IMR-90 (cell line): ENCODE measurements around the gene ABHD17B. TPM values are rescaled to one million over a fixed set of nuclear protein-coding genes. Genes with fewer than 3 reads are reported as not detected.
A peak's percentile ranks its signal among the peaks of the same experiment; 100 is the strongest.

Source experiments
- ATAC-seq: fragments of 200-7000 bp; cut with Tn5 transposase; 2 replicates; pipeline ENCODE4 v1.9.1; 2020; ENCODE audit warnings: low read depth, mild to moderate bottlenecking, moderate library complexity
- BruUV-seq: library from RNA; stranded (reverse); fragments of 400-500 nt; replicated peaks from 2 replicates; lab custom pipeline; 2021; lab: Mats Ljungman, UMichigan
- CTCF ChIA-PET: fragments of 300-600 bp; formaldehyde crosslinking; extraction: SDS; loops from one replicate; lab custom pipeline; 2021; ENCODE audit warnings: antibody characterized with exemption; lab: Yijun Ruan, JAX
- POLR2A ChIA-PET: fragments of 300-600 bp; sonication (Branson Sonifier 250); formaldehyde crosslinking; loops from one replicate; lab custom pipeline; 2022; ENCODE audit warnings: antibody characterized with exemption; ENCODE audit not compliant: unreplicated experiment; lab: Charles Lee
- DNase-seq: peaks from one replicate; pipeline ENCODE4 v3.0.0; 2013
- H2AFZ ChIP-seq: replicated peaks from 2 replicates; pipeline ENCODE3; 2013; ENCODE audit warnings: low read length, mild to moderate bottlenecking; ENCODE audit not compliant: poor library complexity
- H2AK5ac ChIP-seq: 2 replicates; pipeline ENCODE4 v1.6.1; 2013; ENCODE audit warnings: low read depth, low read length, inconsistent platforms
- H2AK9ac ChIP-seq: replicated peaks from 2 replicates; pipeline ENCODE3; 2013; ENCODE audit warnings: mild to moderate bottlenecking, low read depth, low read length, moderate library complexity; ENCODE audit not compliant: poor library complexity
- H2BK120ac ChIP-seq: 2 replicates; pipeline ENCODE4 v1.6.1; 2013; ENCODE audit warnings: low read depth, low read length, inconsistent platforms
- H2BK15ac ChIP-seq: 3 replicates; pipeline ENCODE4 v1.6.1; 2013; ENCODE audit warnings: low read depth, low read length, inconsistent platforms
- H2BK20ac ChIP-seq: 2 replicates; pipeline ENCODE4 v1.6.1; 2013; ENCODE audit warnings: low read depth, mild to moderate bottlenecking, inconsistent platforms, low read length, moderate library complexity
- H2BK5ac ChIP-seq: 2 replicates; pipeline ENCODE4 v1.6.1; 2013; ENCODE audit warnings: mild to moderate bottlenecking, low read depth, low read length, inconsistent platforms; ENCODE audit not compliant: poor library complexity, severe bottlenecking
- H3K14ac ChIP-seq: replicated peaks from 2 replicates; pipeline ENCODE4 v1.6.1; 2013; ENCODE audit warnings: low read depth, low read length, inconsistent platforms
- H3K18ac ChIP-seq: 2 replicates; pipeline ENCODE4 v1.6.1; 2013; ENCODE audit warnings: low read depth, low read length, control low read depth
- H3K23ac ChIP-seq: 2 replicates; pipeline ENCODE4 v1.6.1; 2013; ENCODE audit warnings: low read depth, low read length, inconsistent platforms
- H3K27ac ChIP-seq: 2 replicates; pipeline ENCODE4 v1.5.1; 2013; ENCODE audit warnings: mild to moderate bottlenecking, control low read depth, low read length; ENCODE audit not compliant: insufficient read depth
- H3K27me3 ChIP-seq: 2 replicates; pipeline ENCODE4 v1.6.1; 2013; ENCODE audit warnings: low read length; ENCODE audit not compliant: control insufficient read depth, insufficient read depth
- H3K36me3 ChIP-seq: 2 replicates; pipeline ENCODE4 v1.6.1; 2013; ENCODE audit warnings: low read length, mixed read lengths; ENCODE audit not compliant: control insufficient read depth, insufficient read depth
- H3K4ac ChIP-seq: 2 replicates; pipeline ENCODE4 v1.6.1; 2013; ENCODE audit warnings: low read depth, low read length, inconsistent platforms
- H3K4me1 ChIP-seq: 2 replicates; pipeline ENCODE4 v1.6.1; 2013; ENCODE audit warnings: low read length, mixed read lengths; ENCODE audit not compliant: control insufficient read depth, insufficient read depth
- H3K4me2 ChIP-seq: 2 replicates; pipeline ENCODE4 v1.6.1; 2013; ENCODE audit warnings: low read depth, mild to moderate bottlenecking, control low read depth, low read length, moderate library complexity
- H3K4me3 ChIP-seq: 2 replicates; pipeline ENCODE4 v1.5.1; 2013; ENCODE audit warnings: low read depth, mild to moderate bottlenecking, control low read depth, low read length, moderate library complexity; ENCODE audit not compliant: insufficient read depth
- H3K56ac ChIP-seq: 2 replicates; pipeline ENCODE4 v1.6.1; 2013; ENCODE audit warnings: low read length, inconsistent platforms; ENCODE audit not compliant: insufficient read depth; ENCODE audit errors: extremely low read depth
- H3K79me1 ChIP-seq, 2 experiments: 2 replicates each; pipeline ENCODE4 v1.6.1; 2013; ENCODE audit warnings: low read length in 2 of 2, inconsistent platforms in 1 of 2, low read depth in 1 of 2
- H3K9ac ChIP-seq: 2 replicates; pipeline ENCODE4 v1.6.1; 2013; ENCODE audit warnings: low read depth, low read length, control low read depth
- H3K9me1 ChIP-seq: 2 replicates; pipeline ENCODE4 v1.6.1; 2013; ENCODE audit warnings: low read length, inconsistent platforms; ENCODE audit not compliant: insufficient read depth
- H3K9me3 ChIP-seq: 2 replicates; pipeline ENCODE4 v1.6.1; 2013; ENCODE audit warnings: low read length; ENCODE audit not compliant: control insufficient read depth, insufficient read depth
- H4K20me1 ChIP-seq: 2 replicates; pipeline ENCODE4 v1.6.1; 2013; ENCODE audit warnings: low read length, inconsistent platforms; ENCODE audit not compliant: insufficient read depth
- H4K5ac ChIP-seq: 2 replicates; pipeline ENCODE4 v1.6.1; 2013; ENCODE audit warnings: mild to moderate bottlenecking, low read depth, low read length, control low read depth
- H4K8ac ChIP-seq, 2 experiments: 2 replicates each; pipeline ENCODE4 v1.6.1; 2013; ENCODE audit warnings: low read depth in 2 of 2, low read length in 2 of 2, control low read depth in 1 of 2, inconsistent platforms in 1 of 2
- H4K91ac ChIP-seq: 2 replicates; pipeline ENCODE4 v1.6.1; 2013; ENCODE audit warnings: low read depth, low read length, inconsistent platforms; ENCODE audit not compliant: insufficient read depth
- CTCF ChIP-seq: conservative IDR thresholded peaks from 2 replicates; pipeline ENCODE4 v1.5.1; 2012; ENCODE audit warnings: mild to moderate bottlenecking, low read depth, low read length, improper control_type of control experiment
- MAFK ChIP-seq: IDR thresholded peaks from 2 replicates; pipeline ENCODE4 v1.6.1; 2012; ENCODE audit warnings: low read depth, low read length, improper control_type of control experiment
- RFX5 ChIP-seq: IDR thresholded peaks from 2 replicates; pipeline ENCODE4 v1.8.0; 2012; ENCODE audit warnings: low read depth, mild to moderate bottlenecking, low read length, moderate library complexity
- USF2 ChIP-seq: fragments of 150-350 bp; IDR thresholded peaks from 2 replicates; pipeline ENCODE4 v1.6.1; 2017; ENCODE audit warnings: mild to moderate bottlenecking, antibody characterized with exemption, low read length, low read depth
- WGBS, 2 experiments: methylation state at CpG; one replicate each; pipeline versions ENCODE4 v1.1.5 to v1.1.7; 2013; ENCODE audit warnings: missing lambda C conversion rate in 2 of 2; ENCODE audit not compliant: insufficient read length in 1 of 2; ENCODE audit errors: extremely low coverage in 2 of 2; 5-methylcytosine and 5-hydroxymethylcytosine counted together
- dilution Hi-C: fragments of 300-500 bp; cut with HindIII; formaldehyde crosslinking; loops from one replicate; pipeline ENCODE4 v1.14.3; 2018; ENCODE audit warnings: low sequenced_read_pairs; ENCODE audit not compliant: unreplicated experiment
- in situ Hi-C: fragments of 300-500 bp; cut with MboI; formaldehyde crosslinking; loops from 3 replicates; pipeline ENCODE4 v1.14.3; 2019; ENCODE audit warnings: low sequenced_read_pairs, inconsistent platforms, mixed read lengths
- intact Hi-C: fragments of 100-400 bp; cut with micrococcal nuclease; formaldehyde crosslinking; loops from 2 replicates; pipeline ENCODE4 v1.10.0; 2022
- polyA plus RNA-seq, 3 experiments: library from polyadenylated mRNA; depleted of rRNA; stranded (reverse); fragments of >200 nt; gene quantifications; 2 replicates each; pipeline ENCODE4 v1.2.3, GENCODE V29; 2012; ENCODE audit warnings: low replicate concordance in 1 of 3
- total RNA-seq: library from RNA; depleted of rRNA; stranded (reverse); fragments of >200 nt; gene quantifications from 2 replicates; pipeline ENCODE4 v1.2.3, GENCODE V29; 2012

The ABHD17B gene
- total and polyA plus RNA-seq, 2 of the 4 experiments (the other 2 are of a cell fraction), result 7.5 to 16.8 TPM

DNA sequence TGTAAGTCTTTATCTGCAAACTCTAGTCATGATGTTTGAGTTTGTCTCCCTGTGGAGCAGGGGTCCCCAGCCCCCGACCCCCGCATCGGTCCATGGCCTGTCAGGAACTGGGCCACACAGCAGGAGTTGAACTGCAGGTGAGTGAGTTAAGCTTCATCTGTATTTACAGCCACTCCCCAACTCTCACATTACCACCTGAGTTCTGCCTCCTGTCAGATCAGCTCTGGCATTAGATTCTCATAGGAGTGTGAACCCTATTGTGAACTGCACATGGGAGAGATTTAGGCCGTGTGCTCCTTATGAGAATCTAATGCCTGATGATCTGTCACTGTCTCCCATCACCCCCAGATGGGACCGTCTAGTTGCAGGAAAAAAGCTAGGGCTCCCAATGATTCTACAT is 7.4 kb upstream of the ABHD17B start:
- Histone ChIP-seq H4K8ac (no peak overlapping the region), H3K14ac (no peak overlapping the region), H2BK15ac (no peak overlapping the region), H2BK5ac (no peak overlapping the region), H3K9me1 (0 out of 2 replicates have a peak, but pooled peaks cover 3% of the 10 kb centered on the region), H3K9ac (no peak overlapping the region), H4K20me1 (peaks cover 4% of the 10 kb centered on the region; the same call in 1 of the 2 replicates), H3K79me1 (peaks cover 25 to 47% of the 10 kb centered on the region in 2 experiments), H3K4me1 (peaks cover 2% of the 10 kb centered on the region), H3K18ac (no peak overlapping the region), H3K27ac (no peak overlapping the region), H2BK20ac (no peak overlapping the region), H3K4me2 (no peak overlapping the region), H3K9me3 (no peaks in the 10 kb centered on the region), H3K56ac (no peak overlapping the region), H3K36me3 (no peaks in the 10 kb centered on the region), H3K4ac (no peak overlapping the region), H4K91ac (no peak overlapping the region), H2BK120ac (no peak overlapping the region), H2AK5ac (no peak overlapping the region), H3K23ac (no peak overlapping the region), H2AFZ (no peak overlapping the region), H4K5ac (no peak overlapping the region), H3K4me3 (no peak overlapping the region), H2AK9ac (peak overlapping the region; percentile 72), H3K27me3 (no peaks in the 10 kb centered on the region)
- ChIA-PET POLR2A (no interaction called here), CTCF (no interaction called here)
- in situ Hi-C loops, result no loop called here
- ATAC-seq (no peak), DNase-seq (no peak)
- dilution Hi-C loops, result no loop called here
- no CpG with 5 or more reads among the region's 5 CpGs for WGBS, 2 experiments
- intact Hi-C loops, result no loop called here
- no TSS peak for BruUV-seq
- TF ChIP-seq USF2 (no peak), CTCF (no peak), MAFK (no peak), RFX5 (no peak)
